ENCODE measurements around the gene CD40LG.

GRCh38 chrX:136684120-136684519 is 36.2 kb downstream of the CD40LG start:
- no peak for TF ChIP-seq CTCF (IDR thresholded peaks at IDR 0.05)
- TF ChIP-seq POLR2A (IDR thresholded peaks at IDR 0.05): no peak

Measured in esophagus squamous epithelium (tissue), 4 donors.